ENCODE measurements around the gene TBXA2R. TPM values are rescaled to one million over a fixed set of nuclear protein-coding genes. Genes with fewer than 3 reads are reported as not detected.

The TBXA2R gene
- total RNA-seq, 2 experiments from 2014 or later = 0.47 to 0.75 TPM

DNA sequence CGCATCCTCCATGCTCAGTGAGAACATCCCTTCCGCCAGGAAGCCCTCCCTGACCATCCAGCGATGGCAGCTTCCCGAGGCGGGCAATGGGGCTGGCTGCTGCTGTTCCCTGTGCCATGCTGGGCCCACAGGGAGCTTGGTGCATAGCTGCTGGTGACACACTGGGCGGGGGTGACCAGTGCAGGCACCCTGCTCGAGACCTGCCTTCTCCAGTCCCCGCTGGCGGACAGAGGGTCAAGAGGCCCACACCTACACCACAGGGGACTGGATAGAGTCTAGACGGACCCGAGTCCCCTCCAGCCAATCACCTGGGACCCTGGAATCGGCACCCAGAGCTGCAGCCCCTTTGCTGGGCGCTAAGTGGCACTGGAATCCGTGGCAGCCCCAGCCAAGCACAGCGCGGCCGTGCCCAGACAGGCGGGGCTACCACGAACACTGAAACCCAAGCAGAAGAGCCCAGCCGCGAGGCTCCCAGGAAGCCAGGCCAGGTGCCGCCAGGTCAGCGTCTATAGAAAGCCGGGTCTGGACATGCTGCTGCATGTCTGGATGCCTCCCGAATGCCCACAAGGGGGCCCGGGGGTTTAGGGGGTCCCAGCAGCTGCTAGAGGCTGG is 9.0 kb upstream of the TBXA2R start:
- no peak overlapping the region for H3K4me3 Mint-ChIP-seq
- Histone ChIP-seq H3K27me3 (ENCODE audit: control insufficient read depth in 1 of 2, insufficient read depth in 2 of 2, low read length in 2 of 2) (no peaks in the 10 kb centered on the region), H3K4me1 (ENCODE audit: insufficient read depth, low read length) (peaks cover 15% of the 10 kb centered on the region), H3K36me3 (ENCODE audit: insufficient read depth, low read length) (peaks cover 57% of the 10 kb centered on the region), H3K27ac (ENCODE audit: low read depth in 1 of 2, low read length in 2 of 2) (no peak overlapping the region), H3K4me3 (ENCODE audit: low read length) (no peak overlapping the region), H3K9me3 (ENCODE audit: control insufficient read depth in 1 of 2, insufficient read depth in 1 of 2, low read length in 2 of 2) (peaks cover 0 to 9% of the 10 kb centered on the region in 2 experiments)
- TF ChIP-seq CTCF (IDR thresholded peaks at IDR 0.05) = no peak
- intact Hi-C loops (cut with DNase I, micrococcal nuclease) = no loop called here
- no peak for ATAC-seq (ENCODE audit: poor library complexity)
- no peaks in the 10 kb centered on the region for H3K27me3 Mint-ChIP-seq
- H3K36me3 Mint-ChIP-seq (ENCODE audit: low read depth) = peaks cover 20% of the 10 kb centered on the region
- CTCF ChIA-PET = no interaction called here
- peaks cover 7% of the 10 kb centered on the region for H3K4me1 Mint-ChIP-seq (ENCODE audit: low read depth)
- no peaks in the 10 kb centered on the region for H3K9me3 Mint-ChIP-seq
- POLR2A ChIA-PET = no interaction called here
- H3K27ac Mint-ChIP-seq = no peak overlapping the region
- DNase-seq = no peak

DNA sequence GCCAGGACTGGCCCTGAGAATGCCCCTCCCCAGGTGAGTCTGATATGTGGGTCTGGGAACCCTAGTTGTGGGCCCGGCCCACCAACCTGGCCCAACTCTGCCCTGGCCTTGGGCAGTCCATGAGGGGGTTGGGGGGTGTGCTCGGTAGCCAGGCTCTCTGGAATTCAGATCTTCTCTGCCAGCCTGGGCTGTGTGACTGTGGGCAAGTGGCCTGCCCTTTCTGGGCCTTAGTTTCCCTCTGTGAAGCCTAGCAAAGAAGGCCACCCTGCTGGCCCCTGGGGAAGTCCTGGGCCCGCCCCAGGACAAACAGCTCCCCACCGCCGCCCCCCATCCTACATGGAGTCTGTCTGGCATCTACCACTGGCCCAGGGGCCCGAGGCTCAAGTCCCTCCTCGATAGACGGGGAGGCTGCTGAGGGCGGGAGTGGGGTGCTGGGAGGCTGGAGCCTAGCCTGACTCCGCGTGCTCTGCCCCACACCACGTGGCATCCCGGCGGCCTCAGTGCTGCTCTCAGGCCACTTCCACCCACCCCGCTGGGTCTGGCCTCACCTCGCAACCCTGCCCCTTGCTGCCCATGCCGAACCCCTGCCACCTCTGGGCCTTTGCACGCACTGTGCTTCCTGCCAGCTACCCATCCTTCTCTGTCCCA is 8.3 kb upstream of the TBXA2R start:
- DNase-seq (no peak), ATAC-seq (ENCODE audit: poor library complexity) (no peak)
- Mint-ChIP-seq H3K27ac (no peak overlapping the region), H3K9me3 (no peaks in the 10 kb centered on the region), H3K27me3 (no peaks in the 10 kb centered on the region), H3K4me3 (no peak overlapping the region), H3K4me1 (ENCODE audit: low read depth) (peaks cover 7% of the 10 kb centered on the region), H3K36me3 (ENCODE audit: low read depth) (peaks cover 24% of the 10 kb centered on the region)
- CTCF ChIA-PET = no interaction called here
- POLR2A ChIA-PET = no interaction called here
- Histone ChIP-seq H3K27me3 (ENCODE audit: control insufficient read depth in 1 of 2, insufficient read depth in 2 of 2, low read length in 2 of 2) (no peaks in the 10 kb centered on the region), H3K4me3 (ENCODE audit: low read length) (no peak overlapping the region), H3K4me1 (ENCODE audit: insufficient read depth, low read length) (peaks cover 15% of the 10 kb centered on the region), H3K9me3 (ENCODE audit: control insufficient read depth in 1 of 2, insufficient read depth in 1 of 2, low read length in 2 of 2) (peaks cover 0 to 11% of the 10 kb centered on the region in 2 experiments), H3K27ac (ENCODE audit: low read depth in 1 of 2, low read length in 2 of 2) (no peak overlapping the region), H3K36me3 (ENCODE audit: insufficient read depth, low read length) (peaks cover 54% of the 10 kb centered on the region)
- TF ChIP-seq CTCF (IDR thresholded peaks at IDR 0.05) = no peak
- intact Hi-C loops (cut with DNase I, micrococcal nuclease) = no loop called here

DNA sequence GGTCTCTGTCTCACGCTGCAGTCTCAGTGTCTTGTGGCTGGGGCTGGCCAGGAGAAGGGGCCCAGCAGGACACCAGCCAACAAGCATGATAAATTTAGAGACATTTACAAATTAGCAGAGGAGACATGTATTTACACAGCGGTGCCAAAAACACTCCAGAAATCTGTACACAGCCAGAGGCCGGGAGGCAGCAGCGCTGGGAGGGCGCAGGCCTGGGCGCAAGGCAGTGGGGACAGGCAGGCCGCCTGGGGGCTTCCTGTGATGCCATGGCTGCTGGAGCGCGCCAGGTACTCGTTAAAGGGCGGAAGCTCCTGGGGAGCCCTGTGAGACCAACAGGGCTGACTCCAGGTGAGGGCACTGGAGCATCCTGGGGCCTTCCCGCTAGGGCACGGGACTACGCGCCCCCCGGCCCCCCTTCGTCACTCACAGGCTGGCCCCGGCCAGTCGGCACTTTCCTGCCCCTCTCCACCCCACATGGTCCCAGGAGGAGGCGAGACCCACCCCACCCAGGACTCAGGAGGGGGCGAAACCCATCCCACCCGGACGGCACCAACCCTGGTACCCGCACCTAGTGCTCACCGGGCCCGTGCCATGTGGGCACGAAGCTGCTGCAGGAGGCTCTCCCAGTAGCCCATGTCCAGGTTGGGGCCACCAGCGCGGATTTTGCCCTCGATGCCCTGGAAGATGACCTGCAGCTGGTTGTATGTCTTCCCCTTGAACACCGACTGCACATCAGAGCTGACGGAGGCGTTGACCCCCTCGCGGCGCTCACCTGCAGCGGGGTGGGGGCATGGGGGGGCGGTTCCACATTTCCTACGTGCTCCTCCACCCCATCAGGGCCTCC is 7.4 kb upstream of the TBXA2R start:
- H3K27me3 Mint-ChIP-seq = no peaks in the 10 kb centered on the region
- H3K4me3 Mint-ChIP-seq = no peak overlapping the region
- intact Hi-C loops (cut with DNase I, micrococcal nuclease) = no loop called here
- H3K9me3 Mint-ChIP-seq = no peaks in the 10 kb centered on the region
- H3K27ac Mint-ChIP-seq = no peak overlapping the region
- Histone ChIP-seq H3K9me3 (ENCODE audit: control insufficient read depth in 1 of 2, insufficient read depth in 1 of 2, low read length in 2 of 2) (peaks cover 0 to 17% of the 10 kb centered on the region in 2 experiments), H3K27ac (ENCODE audit: low read depth in 1 of 2, low read length in 2 of 2) (no peak overlapping the region), H3K36me3 (ENCODE audit: insufficient read depth, low read length) (peaks cover 45% of the 10 kb centered on the region), H3K4me3 (ENCODE audit: low read length) (no peak overlapping the region), H3K27me3 (ENCODE audit: control insufficient read depth in 1 of 2, insufficient read depth in 2 of 2, low read length in 2 of 2) (no peaks in the 10 kb centered on the region), H3K4me1 (ENCODE audit: insufficient read depth, low read length) (peaks cover 15% of the 10 kb centered on the region)
- H3K4me1 Mint-ChIP-seq (ENCODE audit: low read depth) = peaks cover 7% of the 10 kb centered on the region
- ChIA-PET CTCF (no interaction called here), POLR2A (no interaction called here)
- peaks cover 21% of the 10 kb centered on the region for H3K36me3 Mint-ChIP-seq (ENCODE audit: low read depth)
- ATAC-seq (ENCODE audit: poor library complexity) (no peak), DNase-seq (no peak)
- no peak for TF ChIP-seq CTCF (IDR thresholded peaks at IDR 0.05)

All from CD4-positive, alpha-beta T cell (primary cell).